ENCODE data around the gene LDB2.

DNA sequence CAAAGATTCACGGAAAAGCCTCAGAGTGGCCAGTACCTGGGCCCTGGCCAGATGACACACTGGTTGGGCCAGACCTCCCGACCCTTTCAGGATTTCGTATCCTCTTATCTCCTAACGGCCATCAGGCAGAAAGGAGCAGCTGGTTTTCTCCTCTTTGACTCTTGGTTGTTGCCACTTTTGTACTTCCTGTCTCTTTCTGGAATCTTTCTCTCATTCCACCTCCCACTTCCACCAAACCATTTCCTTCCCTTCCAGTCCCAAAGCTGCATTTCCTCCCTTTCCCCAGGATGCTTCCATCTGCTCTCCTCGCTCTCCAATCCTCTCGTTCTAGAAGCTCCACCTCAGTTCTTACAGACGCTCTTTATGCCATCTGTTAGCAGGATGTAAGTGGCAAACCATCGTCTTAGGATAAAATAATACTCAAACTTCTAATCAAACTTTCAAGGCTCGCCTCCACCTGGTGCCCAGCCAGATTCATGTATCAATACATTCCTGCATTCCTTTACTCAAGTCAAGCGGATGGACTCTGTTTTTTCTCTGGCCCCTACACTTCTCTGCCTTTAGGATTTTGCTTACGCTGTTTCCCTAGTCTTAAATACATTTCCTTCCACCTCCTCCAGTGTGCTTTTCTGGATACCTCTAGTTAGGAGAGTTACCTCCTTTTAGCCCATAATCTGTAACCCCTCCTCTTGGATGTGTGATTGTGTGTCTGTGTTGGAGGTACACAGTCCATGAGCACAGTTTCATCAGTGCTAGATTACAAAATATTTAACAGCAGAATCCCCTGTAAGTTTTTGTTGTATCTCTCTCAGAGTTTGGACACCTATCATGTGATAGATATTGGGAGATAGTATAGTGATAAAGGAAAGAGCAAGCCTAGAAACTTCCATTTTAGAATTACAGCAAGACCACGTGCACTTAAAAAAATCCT lies 70.4 kb downstream of the LDB2 start:
- no peak for TF ChIP-seq YY1 (IDR thresholded peaks at IDR 0.05; ENCODE audit: insufficient read depth, insufficient read length)
- TF ChIP-seq ZNF274 (IDR thresholded peaks at IDR 0.05; ENCODE audit: low read depth, low read length) = no peak
- no peak for TF ChIP-seq SUZ12 (IDR thresholded peaks at IDR 0.05; ENCODE audit: extremely low read depth, insufficient read depth, insufficient read length)

All from NT2/D1 (cell line).